HEK293 (cell line): ENCODE data around the gene UBXN4.

Source experiments
- GLI4 ChIP-seq: fragments of 450-650 bp; formaldehyde crosslinking; IDR thresholded peaks from 2 replicates; pipeline ENCODE4 v1.5.1; 2016; ENCODE audit warnings: missing biosample characterization, missing genetic modification characterization
- MEIS1 ChIP-seq: sonication (generic); formaldehyde crosslinking; IDR thresholded peaks from 2 replicates; pipeline ENCODE4 v1.8.1; 2022; ENCODE audit warnings: missing genetic modification reagents, mild to moderate bottlenecking, borderline replicate concordance
- PRDM1 ChIP-seq: fragments of 450-650 bp; formaldehyde crosslinking; IDR thresholded peaks from 2 replicates; pipeline ENCODE4; 2016; ENCODE audit warnings: missing biosample characterization, missing genetic modification characterization
- SCRT2 ChIP-seq: fragments of 450-650 bp; formaldehyde crosslinking; IDR thresholded peaks from 2 replicates; pipeline ENCODE4 v1.5.1; 2016; ENCODE audit warnings: missing biosample characterization, missing genetic modification characterization
- ZBTB17 ChIP-seq: fragments of 450-650 bp; formaldehyde crosslinking; IDR thresholded peaks from 2 replicates; pipeline ENCODE4 v1.5.1; 2016; ENCODE audit warnings: missing biosample characterization, missing genetic modification characterization
- ZFP41 ChIP-seq: fragments of 450-650 bp; formaldehyde crosslinking; IDR thresholded peaks from 2 replicates; pipeline ENCODE4 v1.5.1; 2016; ENCODE audit warnings: missing biosample characterization, missing genetic modification characterization, borderline replicate concordance
- ZNF132 ChIP-seq: fragments of 450-650 bp; formaldehyde crosslinking; IDR thresholded peaks from 2 replicates; pipeline ENCODE4 v1.5.1; 2017; ENCODE audit warnings: missing biosample characterization, missing genetic modification characterization, borderline replicate concordance
- ZNF140 ChIP-seq: fragments of 450-650 bp; formaldehyde crosslinking; IDR thresholded peaks from 2 replicates; pipeline ENCODE4 v1.5.1; 2016; ENCODE audit warnings: missing biosample characterization, missing genetic modification characterization
- ZNF184 ChIP-seq: fragments of 450-650 bp; IDR thresholded peaks from 2 replicates; pipeline ENCODE4 v1.5.1; 2018; ENCODE audit warnings: missing biosample characterization, mild to moderate bottlenecking, missing genetic modification characterization
- ZNF302 ChIP-seq: fragments of 450-650 bp; formaldehyde crosslinking; IDR thresholded peaks from 2 replicates; pipeline ENCODE4 v1.5.1; 2016; ENCODE audit warnings: missing biosample characterization, missing genetic modification characterization, low read depth
- ZNF704 ChIP-seq: fragments of 450-650 bp; formaldehyde crosslinking; IDR thresholded peaks from 2 replicates; pipeline ENCODE4 v1.5.1; 2016; ENCODE audit warnings: missing biosample characterization, missing genetic modification characterization
- TF ChIP-seq, protein P1 (sequence below): fragments of 450-650 bp; formaldehyde crosslinking; IDR thresholded peaks from 2 replicates; pipeline ENCODE4 v1.5.1; 2016; ENCODE audit warnings: missing biosample characterization, missing genetic modification characterization
- TF ChIP-seq, protein P2 (sequence below): fragments of 450-650 bp; formaldehyde crosslinking; IDR thresholded peaks from 2 replicates; pipeline ENCODE4 v1.5.1; 2016; ENCODE audit warnings: missing biosample characterization, missing genetic modification characterization
- TF ChIP-seq, protein P3 (sequence below): IDR thresholded peaks from 2 replicates; pipeline ENCODE4 v1.6.1; 2011; ENCODE audit warnings: mild to moderate bottlenecking, low read depth, low read length, borderline replicate concordance

DNA sequence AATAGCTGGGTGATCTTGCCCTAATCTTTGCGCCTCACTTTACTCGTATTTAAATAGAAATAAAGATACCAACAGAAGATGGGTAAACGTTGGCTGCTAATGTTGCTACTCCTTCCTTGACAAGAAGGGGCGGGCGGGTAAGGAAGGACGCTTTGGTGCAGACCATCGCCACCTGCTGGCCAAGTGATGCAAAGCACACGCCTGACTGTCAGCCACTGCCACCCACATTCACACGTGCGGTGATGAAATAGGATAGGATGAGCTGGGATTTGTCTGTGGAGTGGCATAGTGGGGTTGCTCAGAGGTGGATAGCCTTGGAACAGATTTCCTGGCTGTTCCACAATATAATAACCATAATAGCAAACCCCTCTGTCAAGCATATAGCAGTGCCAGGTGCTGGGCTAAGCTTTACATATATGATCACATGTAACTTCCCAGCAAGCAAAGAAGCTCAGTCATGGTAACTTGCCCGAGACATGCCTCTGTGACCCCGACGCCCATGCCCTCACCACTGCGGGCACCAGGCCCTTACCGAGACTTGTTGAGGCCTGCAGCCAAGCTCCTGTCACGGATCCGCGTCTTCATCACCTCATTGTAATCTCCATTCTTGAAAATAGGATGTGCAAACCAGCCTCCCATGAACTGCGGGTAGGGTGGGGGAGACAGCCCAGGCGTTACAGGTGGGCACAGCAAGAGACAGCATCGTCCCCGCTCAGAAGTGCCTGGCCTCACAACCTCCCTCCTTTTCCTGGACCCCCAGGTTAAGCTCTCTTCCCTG, 56.0 kb downstream of the UBXN4 start:
- TF ChIP-seq ZNF704 (no peak), ZFP41 (tag by site-specific recombination) (no peak), MEIS1 (no peak), GLI4 (tag by site-specific recombination) (no peak), ZNF140 (tag by site-specific recombination) (no peak), PRDM1 (tag by site-specific recombination) (no peak), ZBTB17 (tag by site-specific recombination) (no peak), SCRT2 (tag by site-specific recombination) (0 out of 2 replicates have a peak, but pooled peaks have one; percentile 15), ZNF302 (tag by site-specific recombination) (no peak), ZNF184 (tag by site-specific recombination) (no peak), ZNF132 (no peak)
- TF ChIP-seq, protein P1, sequence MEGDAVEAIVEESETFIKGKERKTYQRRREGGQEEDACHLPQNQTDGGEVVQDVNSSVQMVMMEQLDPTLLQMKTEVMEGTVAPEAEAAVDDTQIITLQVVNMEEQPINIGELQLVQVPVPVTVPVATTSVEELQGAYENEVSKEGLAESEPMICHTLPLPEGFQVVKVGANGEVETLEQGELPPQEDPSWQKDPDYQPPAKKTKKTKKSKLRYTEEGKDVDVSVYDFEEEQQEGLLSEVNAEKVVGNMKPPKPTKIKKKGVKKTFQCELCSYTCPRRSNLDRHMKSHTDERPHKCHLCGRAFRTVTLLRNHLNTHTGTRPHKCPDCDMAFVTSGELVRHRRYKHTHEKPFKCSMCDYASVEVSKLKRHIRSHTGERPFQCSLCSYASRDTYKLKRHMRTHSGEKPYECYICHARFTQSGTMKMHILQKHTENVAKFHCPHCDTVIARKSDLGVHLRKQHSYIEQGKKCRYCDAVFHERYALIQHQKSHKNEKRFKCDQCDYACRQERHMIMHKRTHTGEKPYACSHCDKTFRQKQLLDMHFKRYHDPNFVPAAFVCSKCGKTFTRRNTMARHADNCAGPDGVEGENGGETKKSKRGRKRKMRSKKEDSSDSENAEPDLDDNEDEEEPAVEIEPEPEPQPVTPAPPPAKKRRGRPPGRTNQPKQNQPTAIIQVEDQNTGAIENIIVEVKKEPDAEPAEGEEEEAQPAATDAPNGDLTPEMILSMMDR (tag by site-specific recombination) = peak; percentile 74
- TF ChIP-seq, protein P2, sequence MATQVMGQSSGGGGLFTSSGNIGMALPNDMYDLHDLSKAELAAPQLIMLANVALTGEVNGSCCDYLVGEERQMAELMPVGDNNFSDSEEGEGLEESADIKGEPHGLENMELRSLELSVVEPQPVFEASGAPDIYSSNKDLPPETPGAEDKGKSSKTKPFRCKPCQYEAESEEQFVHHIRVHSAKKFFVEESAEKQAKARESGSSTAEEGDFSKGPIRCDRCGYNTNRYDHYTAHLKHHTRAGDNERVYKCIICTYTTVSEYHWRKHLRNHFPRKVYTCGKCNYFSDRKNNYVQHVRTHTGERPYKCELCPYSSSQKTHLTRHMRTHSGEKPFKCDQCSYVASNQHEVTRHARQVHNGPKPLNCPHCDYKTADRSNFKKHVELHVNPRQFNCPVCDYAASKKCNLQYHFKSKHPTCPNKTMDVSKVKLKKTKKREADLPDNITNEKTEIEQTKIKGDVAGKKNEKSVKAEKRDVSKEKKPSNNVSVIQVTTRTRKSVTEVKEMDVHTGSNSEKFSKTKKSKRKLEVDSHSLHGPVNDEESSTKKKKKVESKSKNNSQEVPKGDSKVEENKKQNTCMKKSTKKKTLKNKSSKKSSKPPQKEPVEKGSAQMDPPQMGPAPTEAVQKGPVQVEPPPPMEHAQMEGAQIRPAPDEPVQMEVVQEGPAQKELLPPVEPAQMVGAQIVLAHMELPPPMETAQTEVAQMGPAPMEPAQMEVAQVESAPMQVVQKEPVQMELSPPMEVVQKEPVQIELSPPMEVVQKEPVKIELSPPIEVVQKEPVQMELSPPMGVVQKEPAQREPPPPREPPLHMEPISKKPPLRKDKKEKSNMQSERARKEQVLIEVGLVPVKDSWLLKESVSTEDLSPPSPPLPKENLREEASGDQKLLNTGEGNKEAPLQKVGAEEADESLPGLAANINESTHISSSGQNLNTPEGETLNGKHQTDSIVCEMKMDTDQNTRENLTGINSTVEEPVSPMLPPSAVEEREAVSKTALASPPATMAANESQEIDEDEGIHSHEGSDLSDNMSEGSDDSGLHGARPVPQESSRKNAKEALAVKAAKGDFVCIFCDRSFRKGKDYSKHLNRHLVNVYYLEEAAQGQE (tag by site-specific recombination) = no peak
- TF ChIP-seq, protein P3, sequence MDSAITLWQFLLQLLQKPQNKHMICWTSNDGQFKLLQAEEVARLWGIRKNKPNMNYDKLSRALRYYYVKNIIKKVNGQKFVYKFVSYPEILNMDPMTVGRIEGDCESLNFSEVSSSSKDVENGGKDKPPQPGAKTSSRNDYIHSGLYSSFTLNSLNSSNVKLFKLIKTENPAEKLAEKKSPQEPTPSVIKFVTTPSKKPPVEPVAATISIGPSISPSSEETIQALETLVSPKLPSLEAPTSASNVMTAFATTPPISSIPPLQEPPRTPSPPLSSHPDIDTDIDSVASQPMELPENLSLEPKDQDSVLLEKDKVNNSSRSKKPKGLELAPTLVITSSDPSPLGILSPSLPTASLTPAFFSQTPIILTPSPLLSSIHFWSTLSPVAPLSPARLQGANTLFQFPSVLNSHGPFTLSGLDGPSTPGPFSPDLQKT = no peak
